ENCODE results near the gene SBF2.
"Not testable (repeated sequence)": the region's sequence is repeated elsewhere in the genome, so short reads cannot be mapped to it uniquely, and the experiment has no call there.

SBF2 gene

GRCh38 chr11:9990221-9990973 lies 303.6 kb downstream of the SBF2 start:
- no peak for DNase-seq

GRCh38 chr11:9987303-9987702 lies 306.7 kb downstream of the SBF2 start:
- DNase-seq = not testable (repeated sequence)

DNA sequence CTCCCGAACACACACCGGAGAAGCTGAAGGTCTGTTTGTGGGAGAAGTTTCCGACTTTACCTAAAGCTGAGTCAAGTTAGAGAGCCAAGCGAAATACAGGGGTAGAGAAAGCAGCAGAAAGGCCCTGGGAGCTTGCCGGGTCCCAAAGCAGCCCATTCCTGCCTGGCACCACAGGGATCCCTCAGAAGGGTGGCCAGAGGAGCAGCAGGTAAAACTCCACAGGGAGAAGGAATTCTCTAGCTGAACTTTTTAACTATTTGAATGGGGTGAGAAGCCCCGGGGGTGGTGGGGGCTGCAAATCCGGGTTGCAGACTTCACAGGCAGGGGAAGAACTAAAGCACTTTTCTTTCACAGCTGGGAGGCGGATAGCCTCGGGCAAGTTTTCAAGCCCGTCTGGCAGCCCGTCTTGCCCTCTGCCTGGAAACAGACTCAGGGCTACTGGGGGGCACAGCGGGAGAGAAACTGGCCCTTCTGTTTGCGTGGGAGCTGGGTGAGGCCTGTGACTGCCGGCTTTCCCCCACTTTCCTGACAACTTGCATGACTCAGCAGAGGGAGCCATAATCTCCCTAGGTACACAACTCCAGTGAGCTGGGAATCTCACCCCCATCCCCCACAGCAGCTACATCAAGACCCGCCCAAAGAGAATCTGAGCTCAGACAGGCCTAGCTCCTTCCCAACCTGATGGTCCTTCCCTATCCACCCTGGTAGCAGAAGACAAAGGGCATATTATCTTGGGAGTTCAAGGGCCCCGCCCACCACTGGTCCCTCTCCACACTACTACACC lies 311.0 kb downstream of the SBF2 start:
- DNase-seq = no peak

DNA sequence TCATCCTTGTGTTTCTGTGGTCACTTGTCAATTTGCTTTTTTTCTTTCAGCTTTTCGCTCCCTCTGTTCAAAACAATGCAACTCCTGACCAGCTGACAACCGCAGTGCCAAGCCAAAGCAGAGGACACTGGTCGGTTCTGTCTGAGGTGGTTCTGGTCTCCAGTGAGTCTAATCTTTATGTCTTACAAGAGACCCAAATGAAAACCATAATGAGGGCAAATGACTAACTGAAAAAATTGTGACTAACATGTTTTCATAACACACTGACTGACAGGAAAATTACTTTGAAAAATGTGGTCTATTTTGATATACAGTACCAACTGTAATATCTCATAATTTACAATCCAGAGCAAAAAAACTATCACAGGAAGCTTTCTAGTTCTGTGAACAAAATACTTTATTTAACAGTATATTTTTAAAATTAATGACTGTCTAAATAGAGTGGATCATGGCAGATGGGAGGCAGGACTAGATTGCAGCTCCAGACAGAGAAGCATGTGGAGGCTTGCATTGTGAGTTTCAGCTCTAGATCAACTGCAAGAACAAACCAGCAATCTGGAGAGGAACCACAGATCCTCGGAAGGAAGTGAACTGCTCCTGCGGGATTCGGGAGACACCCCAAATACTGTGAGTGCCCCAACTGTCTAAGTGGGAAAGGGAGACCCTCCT lies 311.8 kb downstream of the SBF2 start:
- DNase-seq = no peak

DNA sequence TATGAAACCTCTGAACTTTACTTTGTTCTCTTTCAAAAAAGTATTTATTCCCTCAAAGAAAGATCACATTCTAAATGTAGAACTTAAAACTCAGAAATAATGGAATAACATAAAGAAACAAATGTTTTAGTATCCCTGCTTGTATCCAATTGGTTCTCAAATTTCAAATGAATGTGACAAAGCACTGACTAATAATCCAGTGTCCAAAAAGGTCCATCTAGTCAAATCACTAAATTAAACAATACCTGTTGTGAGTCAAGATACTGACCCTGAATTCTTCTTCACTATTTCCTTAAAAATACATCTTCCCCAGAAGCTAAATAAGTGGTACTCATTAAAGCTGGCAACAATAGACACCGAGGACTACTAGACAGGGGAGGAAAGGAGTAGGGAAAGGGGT lies 313.1 kb downstream of the SBF2 start:
- no peak for DNase-seq

GRCh38 chr11:9977554-9977953 lies 316.5 kb downstream of the SBF2 start:
- no peak for DNase-seq

DNA sequence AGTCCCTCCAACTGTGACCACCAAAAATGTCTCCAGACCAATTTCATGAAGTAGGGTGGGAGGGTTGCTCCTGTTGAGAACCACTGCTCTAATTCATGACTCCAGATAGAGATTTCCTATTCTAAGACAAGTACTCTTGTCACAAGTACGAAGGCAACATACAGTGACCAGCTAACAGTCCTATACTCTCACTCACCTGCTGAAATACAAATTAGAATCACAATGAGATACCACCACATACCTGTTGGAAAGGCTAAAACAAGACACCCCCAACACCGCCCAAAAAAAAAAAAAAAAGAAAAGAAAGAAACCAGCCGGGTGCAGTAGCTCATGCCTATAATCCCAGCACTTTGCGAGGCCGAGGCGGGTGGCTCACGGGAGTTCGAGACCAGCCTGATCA lies 319.6 kb downstream of the SBF2 start:
- no peak for DNase-seq

DNA sequence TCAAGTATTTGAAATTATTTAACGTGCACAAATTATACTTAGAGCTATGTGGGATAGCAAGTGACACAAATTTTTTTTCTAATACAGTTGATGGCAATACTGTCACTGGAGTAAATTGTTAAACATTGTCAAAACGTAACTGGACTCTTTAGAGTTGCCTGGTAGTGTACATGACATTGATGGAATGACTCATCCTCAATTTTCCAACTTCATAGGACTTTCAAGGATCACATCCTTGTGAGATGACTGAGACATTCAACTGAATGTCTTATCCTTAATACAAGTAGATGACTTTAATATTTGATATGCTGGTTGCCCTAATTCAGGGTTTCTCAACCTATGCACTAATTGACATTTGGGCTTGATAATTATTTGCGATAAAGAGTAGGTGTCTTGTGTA lies 320.1 kb downstream of the SBF2 start:
- no peak for DNase-seq

DNA sequence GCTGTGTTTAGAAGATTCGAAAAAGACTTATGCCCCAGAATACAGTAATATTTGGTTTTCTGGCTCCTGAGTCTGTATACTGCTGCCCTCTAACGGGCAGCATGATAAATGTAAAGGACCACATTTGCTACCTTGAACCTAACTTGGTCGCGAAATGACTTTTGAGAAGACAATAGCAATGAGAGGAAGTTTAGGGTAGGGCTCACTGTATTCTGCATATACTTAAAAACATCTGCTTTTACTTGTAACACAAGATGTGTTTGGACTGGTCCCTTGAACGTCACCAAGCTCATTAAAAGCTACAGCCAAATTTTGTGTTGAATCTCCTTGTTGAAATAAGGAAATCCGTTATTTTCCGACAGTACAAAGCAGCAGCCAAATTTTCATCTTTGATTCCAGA lies 321.0 kb downstream of the SBF2 start:
- peak; percentile 20 for DNase-seq

GRCh38 chr11:9971894-9972293 lies 322.1 kb downstream of the SBF2 start:
- no peak for DNase-seq

DNA sequence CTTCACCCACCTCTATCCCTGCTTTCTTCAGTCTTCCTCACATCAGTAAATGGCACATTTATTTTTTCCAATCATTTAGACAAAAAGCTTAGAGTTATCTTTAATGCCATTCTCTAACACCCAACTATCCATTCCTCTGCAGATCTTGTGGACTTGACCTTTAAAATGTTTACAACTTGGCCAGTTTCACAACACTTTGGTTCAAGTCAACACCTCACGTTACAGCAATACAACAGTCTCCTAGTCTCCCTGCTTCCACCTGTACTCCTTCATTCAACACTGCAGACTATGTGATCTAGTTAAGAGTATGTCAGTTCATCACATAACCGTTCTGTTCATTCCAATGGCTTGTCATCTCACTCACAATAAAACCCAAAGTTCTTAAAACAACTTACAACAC lies 325.0 kb downstream of the SBF2 start:
- DNase-seq = no peak

DNA sequence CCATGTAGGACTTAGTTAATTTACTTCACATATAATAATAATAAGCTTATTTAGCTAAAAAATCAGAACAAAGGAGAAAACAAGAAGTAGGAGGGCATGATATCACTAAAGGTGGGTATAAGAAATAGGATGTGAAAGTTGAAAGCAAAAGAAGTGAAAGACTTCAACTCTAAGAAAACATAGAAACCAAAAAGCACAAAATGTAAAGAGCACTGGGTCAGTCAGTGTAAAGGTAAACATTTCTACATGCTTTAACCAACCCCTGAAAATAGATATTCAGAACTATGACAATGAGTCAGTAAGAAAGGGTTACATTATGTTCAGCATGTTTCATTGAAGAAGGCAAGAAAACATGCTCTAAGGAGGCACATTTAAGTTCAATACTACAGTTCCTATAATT lies 331.3 kb downstream of the SBF2 start:
- no peak for DNase-seq

- no peak for DNase-seq
Observed at GRCh38 chr11:9957072-9957471, 336.9 kb downstream of the SBF2 start.

- DNase-seq = no peak
Observed at GRCh38 chr11:9956483-9956882, 337.5 kb downstream of the SBF2 start.

DNA sequence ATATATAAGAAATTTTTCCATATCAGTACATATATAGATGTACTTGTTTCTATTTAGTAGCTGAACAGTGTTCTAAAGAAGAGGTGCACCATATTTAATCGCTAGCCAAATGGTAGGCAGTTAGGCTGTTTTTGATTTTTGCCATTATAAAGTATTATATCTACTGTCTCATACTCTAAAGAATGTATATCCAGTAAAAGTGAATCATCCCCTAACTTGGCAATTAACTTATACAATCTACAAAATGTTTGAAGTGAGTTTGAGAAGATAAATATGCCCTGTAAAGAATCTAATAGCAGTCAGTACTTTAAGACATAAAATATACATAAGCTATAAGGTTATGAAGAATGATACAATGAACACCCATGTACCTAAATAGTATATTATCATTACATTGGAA lies 338.6 kb downstream of the SBF2 start:
- no peak for DNase-seq

- no peak for DNase-seq
Observed at GRCh38 chr11:9953994-9954626, 339.9 kb downstream of the SBF2 start.

GRCh38 chr11:9952511-9953196 lies 341.4 kb downstream of the SBF2 start:
- no peak for DNase-seq

DNA sequence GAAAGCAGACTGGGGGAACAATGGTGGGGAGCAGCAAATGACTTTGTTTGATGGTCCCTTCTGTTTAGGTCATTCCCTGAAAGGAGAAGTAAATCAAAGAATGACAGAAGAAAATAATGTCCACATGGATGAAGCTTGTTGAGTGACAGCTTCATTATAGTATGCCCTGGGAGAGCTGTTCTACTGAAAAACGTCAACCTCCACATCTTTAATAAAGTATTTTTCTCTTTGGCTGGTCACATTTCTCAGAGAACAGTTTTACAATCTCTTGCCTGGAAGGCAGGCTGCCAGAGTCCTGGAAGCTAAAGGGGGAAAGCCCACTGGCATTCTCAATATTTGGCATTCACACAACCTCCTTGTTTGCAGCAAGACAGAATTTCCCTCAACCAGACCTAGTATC lies 342.2 kb downstream of the SBF2 start:
- DNase-seq = no peak

DNA sequence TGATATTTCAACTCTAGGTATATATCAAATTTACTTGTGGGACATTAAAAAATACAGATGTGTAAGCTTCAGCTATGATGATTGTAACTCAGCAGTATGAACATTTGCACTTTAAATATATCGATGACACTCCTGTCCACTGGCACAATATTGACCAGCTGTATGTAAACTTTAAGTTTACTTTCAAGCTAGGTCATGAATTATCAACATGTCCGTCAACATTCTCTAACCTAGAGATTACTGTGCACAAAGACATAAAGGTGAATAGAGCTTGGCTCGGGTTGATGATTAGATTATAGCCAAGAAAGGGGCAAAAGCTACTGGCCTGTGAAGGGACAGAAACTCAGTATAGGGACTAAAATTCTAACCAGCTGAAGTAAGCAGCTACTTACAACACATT lies 343.6 kb downstream of the SBF2 start:
- no peak for DNase-seq

DNA sequence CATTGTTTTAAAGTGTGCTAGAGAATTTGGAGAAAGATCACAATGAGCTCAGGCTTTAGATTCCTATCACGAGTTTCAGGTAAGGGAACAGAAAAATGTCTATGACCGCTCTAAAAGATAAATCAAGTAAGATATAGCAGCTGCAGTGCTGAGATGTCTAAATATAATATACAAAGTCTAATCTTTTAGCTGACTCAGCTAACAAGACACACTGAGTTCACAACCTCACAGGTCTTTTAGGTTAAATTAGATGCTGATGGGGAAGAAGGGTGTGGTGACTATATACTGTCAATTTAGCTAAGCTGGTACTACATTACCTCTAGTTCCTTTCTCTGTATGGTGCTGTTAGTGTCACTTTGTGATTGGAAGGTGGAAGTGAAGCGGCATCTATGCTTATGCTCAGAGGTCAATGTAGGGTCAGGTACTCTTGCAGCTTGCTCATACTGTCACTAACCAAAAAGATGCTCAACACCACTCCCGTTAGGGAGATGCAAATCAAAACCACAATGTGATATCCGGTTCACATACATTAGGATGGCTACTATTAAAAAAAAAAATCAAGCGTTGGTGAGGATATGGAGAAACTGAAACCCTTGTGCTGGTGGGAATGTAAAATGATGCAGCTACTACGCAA lies 346.7 kb downstream of the SBF2 start:
- no peak for DNase-seq

DNA sequence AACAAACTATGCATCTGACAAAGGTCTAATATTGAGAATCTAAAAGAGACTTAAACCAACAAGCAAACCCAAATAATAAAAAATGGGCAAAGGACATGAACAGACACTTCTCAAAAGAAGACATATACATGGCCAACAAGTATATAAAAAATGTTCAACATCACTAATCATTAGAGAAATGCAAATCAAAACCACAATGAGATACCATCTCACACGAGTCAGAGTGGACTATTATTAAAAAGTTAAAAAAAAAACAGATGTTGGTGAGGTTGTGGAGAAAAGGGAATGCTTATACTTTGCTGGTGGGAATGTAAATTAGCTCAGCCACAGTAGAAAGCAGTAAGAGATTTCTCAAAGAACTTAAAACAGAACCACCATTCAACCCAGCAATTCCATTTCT lies 348.3 kb downstream of the SBF2 start:
- DNase-seq = not testable (repeated sequence)

GRCh38 chr11:9943386-9944110 lies 350.5 kb downstream of the SBF2 start:
- no peak for DNase-seq
